Adrenal gland (tissue), 5 donors: ENCODE results near the gene PALM.

Source experiments
- CTCF ChIP-seq, 6 experiments: fragments of 450-650 bp in 4 of 6; fragments of 200-600 bp in 2 of 6; sonication (generic) in 1 of 6; IDR thresholded peaks; 1 replicate in 5 of 6; 2 replicates in 1 of 6; pipeline versions ENCODE4 v1.5.1 to v1.8.0; 2016 to 2021; ENCODE audit warnings: antibody characterized with exemption in 6 of 6, mild to moderate bottlenecking in 2 of 6, moderate library complexity in 1 of 6
- POLR2A ChIP-seq, 2 donors: fragments of 450-650 bp; IDR thresholded peaks; one replicate each; pipeline ENCODE4 v1.6.1; 2017; ENCODE audit warnings: antibody characterized with exemption in 2 of 2, mild to moderate bottlenecking in 2 of 2, moderate library complexity in 1 of 2
- donor health status: DM: no; HTN: no; CAD: no.

- no peak for TF ChIP-seq CTCF (IDR thresholded peaks at IDR 0.05)
- no peak for TF ChIP-seq POLR2A (IDR thresholded peaks at IDR 0.05)
These were observed 26.0 kb downstream of the PALM start for GRCh38 chr19:734716-735115.
